Superior temporal gyrus (tissue), 1 donor: ENCODE measurements around the gene ALDOC.
A peak's percentile ranks its signal among the peaks of the same experiment; 100 is the strongest.
"Not testable (repeated sequence)": the region's sequence is repeated elsewhere in the genome, so short reads cannot be mapped to it uniquely, and the experiment has no call there.

Experiments
- DNase-seq: peaks from one replicate; pipeline ENCODE4 v3.0.0-alpha.2; 2016; ENCODE audit errors: extremely low spot score

Gene ALDOC

GRCh38 chr17:28582513-28582912, 5.8 kb upstream of the ALDOC start:
- DNase-seq: no peak

DNA sequence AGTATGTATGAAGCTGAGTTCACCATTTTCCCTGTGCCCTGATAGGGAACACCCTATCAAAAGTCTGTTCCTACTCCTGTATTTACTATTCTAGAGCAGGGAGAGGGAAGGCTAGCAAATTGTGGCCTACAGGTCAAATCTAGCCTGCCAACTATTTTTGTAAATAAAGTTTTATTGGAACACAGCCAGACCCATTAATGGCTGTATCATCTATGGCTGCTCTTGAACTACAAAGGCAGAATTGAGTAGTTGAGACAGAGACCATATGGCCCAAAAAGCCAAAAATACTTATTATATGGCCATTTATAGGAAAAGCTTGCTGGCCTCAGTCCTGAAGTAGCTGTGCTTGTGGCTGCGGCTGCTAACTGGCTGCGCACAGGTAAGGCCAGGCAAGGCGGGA, 4.3 kb upstream of the ALDOC start:
- DNase-seq: no peak

DNA sequence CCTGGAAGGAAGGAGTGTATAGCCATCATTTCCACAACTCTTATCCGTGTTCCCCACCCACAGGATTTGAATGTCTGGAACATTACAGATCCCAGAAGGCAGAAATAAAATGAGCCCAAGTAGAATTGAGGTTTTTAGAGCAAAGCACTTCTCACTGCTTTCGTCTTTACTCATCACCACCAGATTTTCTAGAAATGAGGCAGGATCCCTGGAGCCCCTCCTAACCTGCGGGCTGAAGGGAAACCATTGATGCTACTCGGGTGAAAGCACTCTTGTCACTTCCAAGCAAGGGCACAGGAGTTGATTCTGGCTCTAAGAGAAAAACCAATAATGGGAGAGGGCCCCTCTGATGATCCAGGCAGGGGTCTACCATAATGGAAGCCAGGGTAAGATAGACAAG, 2.8 kb upstream of the ALDOC start:
- no peak for DNase-seq

- no peak for DNase-seq
Measured at GRCh38 chr17:28578246-28579195, 1.8 kb upstream of the ALDOC start.

- DNase-seq: no peak
Measured at GRCh38 chr17:28577466-28577824, 750 bp upstream of the ALDOC start.

DNA sequence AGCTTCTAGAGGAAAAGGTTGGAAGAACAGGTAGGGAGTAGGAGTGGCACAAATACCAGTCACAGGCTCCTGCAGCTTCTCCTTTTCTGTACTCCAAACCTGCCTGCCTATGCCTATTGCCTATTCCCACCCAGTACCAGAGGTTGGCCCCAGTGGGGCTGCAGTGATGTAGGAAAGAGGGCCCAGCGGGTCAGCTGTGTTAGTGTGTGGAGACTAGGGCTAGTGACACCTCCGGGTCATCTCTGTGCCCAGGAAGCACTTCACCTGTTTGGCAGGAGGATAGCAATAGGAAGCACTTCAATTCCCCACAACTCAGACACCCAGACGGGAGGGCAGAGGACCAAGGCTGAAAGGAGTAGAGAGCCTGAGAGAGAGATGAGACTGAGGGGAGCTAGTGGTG, 679 bp downstream of the ALDOC start:
- DNase-seq: not testable (repeated sequence)

- DNase-seq: peak; percentile 39
Measured at GRCh38 chr17:28575126-28575795, 1.4 kb downstream of the ALDOC start.

- DNase-seq: no peak
Measured at GRCh38 chr17:28574526-28574925, 2.2 kb downstream of the ALDOC start.

- no peak for DNase-seq
Measured at GRCh38 chr17:28573966-28574480, 2.7 kb downstream of the ALDOC start.

GRCh38 chr17:28573521-28573920, 3.2 kb downstream of the ALDOC start:
- DNase-seq: no peak

DNA sequence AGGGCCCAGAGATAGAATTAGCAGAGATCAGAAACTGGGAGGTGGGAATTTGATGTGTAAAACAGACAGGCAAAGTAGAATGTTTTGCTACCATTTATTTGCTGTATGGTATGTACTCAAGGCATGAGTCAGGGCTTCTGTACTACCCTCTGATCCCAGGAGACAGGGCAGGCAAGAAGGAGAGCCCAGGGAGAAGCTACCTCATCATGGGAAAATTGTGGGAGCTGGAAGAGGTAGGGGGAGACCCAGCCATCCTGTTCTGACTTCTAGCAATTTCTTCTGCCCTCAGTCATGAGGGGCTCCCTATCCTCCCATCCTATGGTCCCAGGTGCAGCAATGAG, 3.7 kb downstream of the ALDOC start:
- DNase-seq: no peak

- DNase-seq: no peak
Measured at GRCh38 chr17:28572259-28573039, 4.2 kb downstream of the ALDOC start.

DNA sequence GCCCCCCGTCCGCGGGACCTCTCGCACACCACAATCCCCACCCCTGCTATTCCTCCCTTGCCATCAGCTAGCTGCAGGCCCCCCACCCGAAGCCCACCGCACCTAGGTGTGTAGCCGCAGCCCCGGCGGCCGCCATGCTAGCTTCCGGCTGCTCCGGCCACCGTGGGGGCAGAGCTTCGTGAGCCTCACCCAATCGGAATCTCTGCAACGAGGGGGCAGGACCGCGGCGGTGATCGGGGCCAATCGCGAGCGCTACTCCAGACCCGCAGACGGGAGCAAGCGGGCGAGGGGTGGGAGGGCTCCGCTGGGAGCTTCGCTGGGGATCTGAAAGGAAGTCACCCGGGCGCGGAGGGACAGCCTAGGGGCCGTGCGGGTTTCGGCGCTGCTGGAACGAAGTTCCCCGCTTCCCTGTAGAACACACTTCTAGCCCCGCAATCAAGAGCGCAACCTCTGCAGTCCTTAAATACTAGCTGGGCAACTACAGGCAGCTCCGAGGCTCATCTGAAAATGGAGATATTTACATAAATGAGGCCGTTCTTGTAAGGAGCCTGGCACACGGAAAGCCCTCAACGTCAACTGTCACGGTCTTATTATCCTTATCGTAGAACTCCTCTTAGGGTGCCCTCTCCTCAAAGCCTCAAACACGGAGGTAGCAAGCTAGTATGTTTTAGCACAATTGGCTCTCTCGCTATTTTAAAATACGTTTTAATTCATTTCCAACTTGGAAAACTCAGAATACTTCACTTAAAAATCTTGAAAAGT, 5.2 kb downstream of the ALDOC start, which contains the start of gene PIGS:
PIGS (minus strand) TSS at position 164 of the 762 bp plus-strand sequence; CDS start at position 136, 28 bp downstream.
- DNase-seq: peak; percentile 93

- no peak for DNase-seq
Measured at GRCh38 chr17:28570716-28571360, 5.9 kb downstream of the ALDOC start.

DNA sequence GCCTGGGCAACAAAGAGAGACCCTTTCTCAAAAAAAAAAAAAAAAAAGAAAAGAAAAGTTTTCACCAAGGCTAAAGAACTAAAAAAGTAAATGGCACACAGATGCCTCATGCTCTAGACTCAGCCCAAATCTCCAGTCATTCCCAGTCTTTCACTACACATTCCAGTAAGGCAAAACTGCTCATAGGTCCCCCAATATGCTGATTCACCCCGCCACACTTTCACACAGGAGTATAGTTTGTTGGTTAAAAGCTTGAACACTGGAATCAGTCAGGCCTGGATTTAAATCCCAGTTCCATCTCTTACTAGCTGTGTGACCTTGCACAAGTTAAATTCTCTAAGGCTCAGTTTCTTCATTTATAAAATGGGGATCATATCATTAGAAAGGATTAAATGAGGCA, 7.2 kb downstream of the ALDOC start:
- DNase-seq: no peak

- DNase-seq: no peak
Measured at GRCh38 chr17:28567604-28568003, 9.1 kb downstream of the ALDOC start.

GRCh38 chr17:28563475-28563874, 13.2 kb downstream of the ALDOC start:
- no peak for DNase-seq

GRCh38 chr17:28555022-28555421, 21.7 kb downstream of the ALDOC start:
- DNase-seq: no peak

DNA sequence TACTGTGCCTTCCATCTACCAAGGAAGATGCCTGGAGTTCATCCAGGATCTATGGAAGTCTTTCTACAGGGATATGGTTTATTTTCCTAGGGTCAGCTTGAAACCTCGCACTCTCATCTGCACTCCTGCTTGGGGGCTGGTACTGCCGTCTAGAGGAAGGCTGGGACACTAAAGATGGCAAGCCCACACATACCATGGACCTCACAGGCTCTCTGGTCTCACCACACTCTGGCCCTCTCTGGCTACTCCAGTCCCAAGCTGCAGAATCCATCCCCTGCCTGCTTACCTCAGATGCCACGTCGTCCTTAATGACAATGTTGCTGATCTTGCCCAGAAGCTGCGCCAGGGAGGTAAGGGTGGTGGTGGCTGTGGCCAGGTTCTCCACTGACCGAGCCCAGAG, 22.1 kb downstream of the ALDOC start:
- DNase-seq: no peak

DNA sequence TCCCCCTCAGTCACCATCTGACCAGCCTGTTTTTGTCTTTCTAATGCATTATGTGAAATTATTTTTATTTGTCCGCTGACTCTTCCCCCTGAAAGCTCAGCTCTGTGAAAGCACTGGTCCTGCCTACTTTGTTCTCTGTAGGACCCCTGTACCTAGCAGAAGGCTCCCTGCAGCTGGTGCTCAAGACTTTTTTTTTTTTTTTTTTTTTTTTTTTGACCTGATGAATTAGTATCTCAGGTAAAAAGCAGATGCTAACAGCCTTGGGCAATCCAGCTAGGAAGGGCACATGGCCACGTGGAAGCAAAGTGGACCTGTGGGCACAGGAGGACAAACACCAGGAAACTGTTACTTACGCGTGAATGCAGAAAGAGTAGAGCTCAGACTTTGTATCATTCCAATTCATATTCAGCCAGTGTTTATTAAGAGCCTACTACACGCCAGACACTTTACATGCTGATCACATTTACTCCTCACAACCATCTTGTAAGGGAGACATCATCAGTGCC, 23.6 kb downstream of the ALDOC start:
- no peak for DNase-seq
